GM21367 (cell line): ENCODE measurements around the gene THRA.

Experiments
- ATAC-seq: cut with Tn5 transposase; IDR thresholded peaks from one replicate; pipeline ENCODE4 v1.9.1; 2021; ENCODE audit not compliant: unreplicated experiment

THRA gene

GRCh38 chr17:40098846-40099618 is 36.3 kb downstream of the THRA start:
- ATAC-seq = peak; percentile 42

DNA sequence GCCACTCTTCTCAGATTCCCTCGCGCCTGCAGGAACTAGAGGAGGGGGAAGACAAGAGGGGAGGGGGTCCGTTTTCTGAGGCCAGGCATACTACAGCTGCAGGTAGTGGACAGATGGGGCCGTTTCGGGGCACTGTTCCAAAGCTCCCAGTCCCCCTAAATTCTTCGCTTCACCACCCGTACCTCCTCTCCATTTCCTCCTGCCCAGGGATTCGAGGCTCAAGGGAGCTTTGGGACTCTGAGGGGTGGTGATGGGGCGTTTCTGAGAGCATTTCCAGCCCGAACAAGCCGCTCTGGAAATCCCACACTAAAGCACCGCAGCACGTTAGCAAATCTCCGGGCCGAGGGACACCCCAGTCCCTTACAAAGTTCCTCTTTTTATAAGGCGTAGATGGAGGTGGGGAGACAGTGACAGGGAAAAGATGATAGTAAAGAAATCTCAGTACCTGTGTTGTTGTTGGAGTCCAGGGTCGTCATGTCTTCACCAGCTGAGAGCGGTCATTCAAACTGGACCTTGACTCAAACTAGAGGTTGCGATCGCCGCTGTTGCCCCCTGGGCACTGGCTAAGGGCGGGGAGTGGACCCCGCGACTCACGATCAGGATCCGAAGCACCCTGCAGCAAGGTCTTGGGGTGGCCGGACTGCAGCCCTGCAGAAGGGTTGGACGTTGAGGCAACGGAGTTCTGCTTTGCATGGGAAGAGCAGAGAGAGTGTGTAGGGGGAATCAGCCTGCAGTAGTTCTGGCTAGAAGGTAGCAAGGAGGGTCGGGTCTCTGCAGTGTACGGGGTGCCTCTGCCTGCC is 37.1 kb downstream of the THRA start:
- no peak for ATAC-seq

- ATAC-seq = no peak
These were observed 37.6 kb downstream of the THRA start, which contains the start of gene NR1D1 for GRCh38 chr17:40100419-40100668. NR1D1 (minus strand) TSS chr17:40100589; CDS start chr17:40100094, 495 bp downstream.

DNA sequence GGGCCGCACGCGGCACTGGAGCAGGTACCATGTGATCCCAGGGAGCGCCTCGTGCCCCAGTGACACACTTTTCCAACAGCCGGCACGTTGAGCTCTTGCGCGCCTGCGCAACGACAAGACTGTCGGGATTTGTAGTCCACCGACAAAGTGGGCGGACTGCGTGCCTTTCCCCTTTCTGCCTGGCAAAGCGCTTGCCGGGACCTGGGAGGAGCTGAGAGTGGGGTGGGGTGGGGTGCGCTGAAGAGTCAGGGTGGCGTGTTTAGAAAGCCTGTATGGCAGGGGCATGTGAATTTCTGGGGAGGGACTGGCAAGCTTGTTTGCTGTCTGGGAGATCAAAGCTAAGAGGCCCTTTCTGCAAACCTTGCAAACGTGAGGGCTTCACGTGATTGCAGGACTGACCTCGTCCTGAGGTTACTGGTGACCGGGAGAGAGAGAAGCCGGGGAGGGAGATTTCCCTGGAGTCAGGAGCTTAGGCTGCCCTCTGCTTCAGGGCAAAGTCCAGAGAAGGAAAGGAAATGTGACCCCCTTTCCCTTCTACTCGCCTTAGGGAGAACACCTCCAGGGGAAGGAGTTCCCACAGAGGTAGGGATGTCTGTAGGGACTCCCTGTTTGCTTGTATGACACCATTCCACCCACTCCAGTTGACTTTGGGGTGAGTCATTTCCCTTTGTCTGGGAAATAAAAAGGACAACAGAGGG is 38.1 kb downstream of the THRA start:
- no peak for ATAC-seq

GRCh38 chr17:40101367-40102210 is 38.8 kb downstream of the THRA start:
- ATAC-seq = no peak

GRCh38 chr17:40103071-40103661 is 40.4 kb downstream of the THRA start:
- ATAC-seq = no peak

GRCh38 chr17:40103688-40104087 is 40.9 kb downstream of the THRA start:
- no peak for ATAC-seq

GRCh38 chr17:40104594-40105486 is 42.1 kb downstream of the THRA start:
- no peak for ATAC-seq

DNA sequence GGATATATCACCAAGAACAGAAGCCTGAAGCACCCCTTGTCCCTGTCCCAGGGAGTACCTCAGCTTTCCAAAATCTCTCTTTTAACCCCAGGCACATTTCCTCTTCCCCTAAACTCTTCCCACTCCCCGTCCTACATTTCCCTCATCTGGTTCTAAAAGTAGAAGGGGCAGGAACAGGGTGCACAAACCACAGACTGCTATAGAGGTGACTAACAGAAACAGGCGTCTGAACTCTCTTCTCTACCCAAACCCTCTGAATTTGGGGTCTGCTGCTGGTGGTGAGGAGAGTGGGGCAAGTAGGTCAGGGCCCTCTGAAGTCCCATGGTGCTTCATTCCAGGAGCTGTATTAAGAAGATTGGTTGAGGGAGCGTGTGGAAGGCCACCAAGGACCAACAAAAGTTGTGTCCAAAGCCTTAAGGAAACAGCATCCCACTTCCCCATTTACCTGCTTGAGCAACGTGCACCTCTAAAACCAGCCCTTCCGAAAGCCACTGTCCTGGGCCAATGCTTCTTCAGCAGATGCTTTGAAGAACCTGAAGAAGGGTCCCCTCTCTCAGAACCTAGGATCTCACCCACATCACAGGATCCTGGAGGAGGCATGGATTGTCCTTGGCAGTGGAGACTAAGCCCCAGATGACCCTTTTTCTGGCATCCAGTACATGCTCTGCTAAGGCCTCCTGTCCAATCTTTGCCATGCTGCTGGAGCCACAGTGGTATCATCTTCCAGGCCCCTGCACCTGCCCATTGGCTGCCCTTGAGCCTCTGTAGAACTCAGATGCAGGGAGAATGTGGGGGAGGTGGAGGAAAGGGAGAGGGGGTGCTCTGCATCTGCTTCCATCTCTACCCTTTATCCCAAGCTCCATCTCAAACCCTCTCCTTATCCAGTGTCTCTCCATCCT is 43.3 kb downstream of the THRA start:
- ATAC-seq = no peak

DNA sequence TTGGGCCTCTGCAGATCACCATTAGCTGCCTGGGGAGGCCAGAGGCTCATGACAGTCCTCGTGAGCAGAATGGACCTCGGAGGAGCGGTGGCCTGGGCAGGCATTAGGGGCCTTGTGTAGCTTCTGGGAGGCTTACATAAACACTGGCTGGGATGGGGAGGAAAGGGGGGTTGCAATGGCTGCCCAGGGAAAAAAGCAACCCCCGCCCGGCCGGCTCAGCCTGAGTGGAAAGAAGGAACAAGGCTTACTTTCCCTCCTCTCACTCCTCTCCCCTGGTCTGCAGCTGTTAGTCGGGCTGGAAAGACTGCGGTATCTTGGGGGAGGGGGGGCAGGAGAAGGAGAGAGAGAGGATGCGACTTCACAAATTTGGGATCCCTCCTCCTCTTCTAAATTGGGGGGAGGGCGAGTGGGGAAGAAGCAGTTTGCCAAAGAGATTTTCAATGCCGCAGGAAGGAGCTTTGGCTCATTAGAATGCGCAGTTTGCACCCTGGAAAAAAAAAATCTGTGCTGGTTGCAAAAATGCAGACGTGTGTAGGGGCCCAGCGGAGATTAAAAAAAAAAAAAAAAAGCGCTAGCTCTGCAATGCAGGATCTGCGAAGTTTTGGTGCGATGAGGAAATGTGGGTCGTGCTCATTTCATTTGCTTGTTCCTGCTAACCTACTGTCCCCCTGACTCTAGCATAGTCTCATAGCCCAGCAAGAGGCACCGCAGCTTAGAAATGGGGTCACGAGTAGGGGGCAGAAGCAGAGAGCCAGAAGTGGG is 44.2 kb downstream of the THRA start:
- no peak for ATAC-seq

GRCh38 chr17:40107522-40108174 is 44.9 kb downstream of the THRA start:
- ATAC-seq = no peak

- ATAC-seq = no peak
These were observed 46.4 kb downstream of the THRA start for GRCh38 chr17:40108970-40109824.

GRCh38 chr17:40110026-40110845 is 47.5 kb downstream of the THRA start:
- ATAC-seq = no peak

- no peak for ATAC-seq
These were observed 48.7 kb downstream of the THRA start for GRCh38 chr17:40111221-40112128.
